Mesodermal cell (in vitro differentiated cells): ENCODE results near the gene FARP1.
"Not testable (repeated sequence)": the region's sequence is repeated elsewhere in the genome, so short reads cannot be mapped to it uniquely, and the experiment has no call there.

Source experiments
- H3K27ac ChIP-seq: 2 replicates; pipeline ENCODE4 v1.7.0; 2013; ENCODE audit warnings: mild to moderate bottlenecking, low read depth, low read length, moderate library complexity; ENCODE audit not compliant: severe bottlenecking
- H3K36me3 ChIP-seq: 2 replicates; pipeline ENCODE4 v1.7.1; 2013; ENCODE audit warnings: mild to moderate bottlenecking, low read length, moderate library complexity; ENCODE audit not compliant: control insufficient read depth, insufficient read depth
- H3K4me1 ChIP-seq: one replicate; pipeline ENCODE4 v1.7.1; 2013; ENCODE audit warnings: mild to moderate bottlenecking, low read length; ENCODE audit not compliant: insufficient read depth, control insufficient read depth, poor library complexity, severe bottlenecking
- H3K4me3 ChIP-seq: 2 replicates; pipeline ENCODE4 v1.7.0; 2013; ENCODE audit warnings: low read length, control low read depth, mild to moderate bottlenecking; ENCODE audit not compliant: insufficient read depth, poor library complexity, severe bottlenecking; ENCODE audit errors: extremely low read depth
- H3K9me3 ChIP-seq: 2 replicates; pipeline ENCODE4 v1.7.1; 2013; ENCODE audit warnings: mild to moderate bottlenecking, low read length, moderate library complexity; ENCODE audit not compliant: control insufficient read depth
- WGBS, 2 experiments: methylation state at CpG; one replicate each; pipeline ENCODE4 v1.1.5; 2013; ENCODE audit warnings: missing lambda C conversion rate in 2 of 2; ENCODE audit not compliant: insufficient coverage in 2 of 2; 5-methylcytosine and 5-hydroxymethylcytosine counted together

FARP1 gene

GRCh38 chr13:98261165-98261702 lies 118.3 kb downstream of the FARP1 start:
- Histone ChIP-seq H3K4me1 (peaks cover 21% of the 10 kb centered on the region), H3K9me3 (no peaks in the 10 kb centered on the region)
- WGBS, 2 experiments = 95 to 96% methylated on average over 3 to 4 of the region's 6 CpGs

GRCh38 chr13:98262292-98262691 lies 119.4 kb downstream of the FARP1 start:
- Histone ChIP-seq H3K4me3 (no peak overlapping the region), H3K9me3 (no peaks in the 10 kb centered on the region), H3K4me1 (peaks cover 28% of the 10 kb centered on the region), H3K27ac (no peak overlapping the region), H3K36me3 (no peaks in the 10 kb centered on the region)
- WGBS, 2 experiments = 92 to 93% methylated on average over 4 to 5 of the region's 5 CpGs

More at GRCh38 chr13:98261165-98261702, 118.3 kb downstream of the FARP1 start:
- Histone ChIP-seq H3K36me3 (no peaks in the 10 kb centered on the region), H3K4me3 (no peak overlapping the region), H3K27ac (peak overlapping the region; percentile 89)

- Histone ChIP-seq H3K4me1 (peaks cover 33% of the 10 kb centered on the region), H3K9me3 (no peaks in the 10 kb centered on the region)
- WGBS, 2 experiments = 100% methylated on average over 1 of the region's 2 CpGs; no CpG with 5 or more reads in 1 of the 2 experiments
These were observed 120.9 kb downstream of the FARP1 start for GRCh38 chr13:98263841-98264240.

GRCh38 chr13:98264877-98265276 lies 122.0 kb downstream of the FARP1 start:
- Histone ChIP-seq H3K36me3 (peaks cover 8% of the 10 kb centered on the region), H3K4me3 (no peak overlapping the region), H3K27ac (no peak overlapping the region), H3K4me1 (peaks cover 30% of the 10 kb centered on the region), H3K9me3 (no peaks in the 10 kb centered on the region)
- WGBS, 2 experiments = 92 to 93% methylated on average over 3 to 4 of the region's 5 CpGs

More at GRCh38 chr13:98263841-98264240, 120.9 kb downstream of the FARP1 start:
- Histone ChIP-seq H3K36me3 (peaks cover 8% of the 10 kb centered on the region), H3K27ac (no peak overlapping the region), H3K4me3 (no peak overlapping the region)

- Histone ChIP-seq H3K9me3 (no peaks in the 10 kb centered on the region), H3K36me3 (peaks cover 13% of the 10 kb centered on the region), H3K27ac (no peak overlapping the region), H3K4me1 (peaks cover 22% of the 10 kb centered on the region), H3K4me3 (no peak overlapping the region)
- 92 to 96% methylated on average over 8 to 9 of the region's 10 CpGs for WGBS, 2 experiments
These were observed 123.0 kb downstream of the FARP1 start for GRCh38 chr13:98265692-98266551.

DNA sequence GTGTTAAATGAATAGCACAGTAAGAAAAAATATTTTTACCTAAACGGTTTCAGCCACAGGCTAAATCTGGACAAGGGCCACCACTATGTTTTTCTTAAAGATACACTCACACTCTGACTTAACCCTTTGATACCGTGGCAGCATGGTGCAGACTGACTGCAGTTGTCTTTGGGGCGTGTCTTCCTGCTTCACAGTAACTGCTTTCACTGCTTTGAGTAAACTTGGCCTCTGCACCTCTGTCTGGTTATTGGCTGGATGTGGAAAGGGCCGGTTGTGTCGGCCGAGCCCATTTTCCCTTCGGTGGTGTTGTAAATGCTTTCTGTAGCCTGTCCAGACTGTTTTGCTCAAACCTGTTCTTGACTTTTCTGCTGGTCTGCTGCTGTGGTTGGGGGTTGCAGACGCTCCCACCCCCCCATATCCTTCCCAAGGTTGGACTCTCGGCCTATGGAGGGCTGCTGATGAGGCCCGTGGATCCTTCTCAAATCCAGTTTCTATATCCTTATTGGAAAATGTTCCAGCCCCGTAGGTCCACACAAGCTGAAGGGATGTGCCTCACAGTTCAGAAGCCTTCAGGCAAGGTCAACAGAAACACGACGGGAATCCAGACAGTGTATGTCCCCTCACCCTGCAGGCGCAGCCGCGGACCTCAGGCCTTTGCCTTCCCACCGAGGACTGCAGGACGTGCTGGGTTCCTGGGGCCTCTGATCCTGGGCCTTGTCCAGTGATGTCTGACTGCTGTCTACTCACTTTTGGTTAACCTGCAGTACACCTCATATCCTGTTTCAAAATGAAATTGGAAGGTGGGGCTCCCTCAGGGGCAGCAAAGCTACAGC lies 124.4 kb downstream of the FARP1 start:
- H3K4me3 ChIP-seq = no peak overlapping the region
- no peaks in the 10 kb centered on the region for H3K9me3 ChIP-seq
- H3K27ac ChIP-seq = no peak overlapping the region
- WGBS, 2 experiments = 85 to 90% methylated on average over 15 to 17 of the region's 18 CpGs
- H3K36me3 ChIP-seq = peaks cover 15% of the 10 kb centered on the region
- H3K4me1 ChIP-seq = peaks cover 15% of the 10 kb centered on the region

- Histone ChIP-seq H3K9me3 (no peaks in the 10 kb centered on the region), H3K36me3 (peaks cover 15% of the 10 kb centered on the region), H3K27ac (no peak overlapping the region), H3K4me3 (no peak overlapping the region), H3K4me1 (peaks cover 36% of the 10 kb centered on the region)
- 100% methylated on average over 3 of the region's 4 CpGs for WGBS, 2 experiments
These were observed 126.5 kb downstream of the FARP1 start for GRCh38 chr13:98269386-98269785.

DNA sequence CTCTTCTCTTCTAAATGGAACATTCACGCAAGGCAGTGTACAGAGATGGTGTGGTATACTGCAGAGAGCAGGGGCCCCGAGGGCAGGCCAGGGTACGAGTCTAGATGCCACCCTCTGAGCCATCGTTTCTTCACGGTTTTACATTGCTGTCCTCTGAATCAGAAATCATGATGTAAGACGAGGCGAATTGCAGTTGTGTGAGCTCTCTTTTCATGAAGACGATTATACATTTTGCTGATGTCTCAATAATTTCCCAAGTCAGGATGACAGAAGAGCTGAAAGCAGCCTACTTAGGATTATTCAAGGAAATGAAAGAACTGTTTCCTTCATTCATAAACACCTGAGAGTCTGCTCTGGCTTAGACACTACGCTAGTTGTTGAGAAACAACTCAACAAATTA lies 127.9 kb downstream of the FARP1 start:
- peaks cover 49% of the 10 kb centered on the region for H3K4me1 ChIP-seq
- H3K9me3 ChIP-seq = no peaks in the 10 kb centered on the region
- 96% methylated on average over 8 to 9 of the region's 9 CpGs for WGBS, 2 experiments
- peaks cover 15% of the 10 kb centered on the region for H3K36me3 ChIP-seq
- H3K27ac ChIP-seq = no peak overlapping the region
- no peak overlapping the region for H3K4me3 ChIP-seq

GRCh38 chr13:98271646-98272045 lies 128.8 kb downstream of the FARP1 start:
- peaks cover 15% of the 10 kb centered on the region for H3K36me3 ChIP-seq
- H3K9me3 ChIP-seq, H3K4me3 ChIP-seq, H3K27ac ChIP-seq: not testable (repeated sequence)
- WGBS, 2 experiments = no CpG with 5 or more reads among the region's 3 CpGs
- peaks cover 56% of the 10 kb centered on the region for H3K4me1 ChIP-seq

GRCh38 chr13:98272549-98272948 lies 129.7 kb downstream of the FARP1 start:
- H3K36me3 ChIP-seq = peaks cover 15% of the 10 kb centered on the region
- H3K4me1 ChIP-seq = peaks cover 49% of the 10 kb centered on the region
- peak overlapping the region; percentile 88 for H3K27ac ChIP-seq
- no peaks in the 10 kb centered on the region for H3K9me3 ChIP-seq
- no peak overlapping the region for H3K4me3 ChIP-seq
- 80% methylated on average over 1 of the region's 1 CpG; no CpG with 5 or more reads in 1 of the 2 experiments for WGBS, 2 experiments
